HK-2 (cell line): ENCODE data around the gene SSC5D.

Experiments used
- DNase-seq: peaks from one replicate; pipeline ENCODE4 v3.0.0-alpha.2; 2018; ENCODE audit not compliant: unreplicated experiment

Gene SSC5D

DNA sequence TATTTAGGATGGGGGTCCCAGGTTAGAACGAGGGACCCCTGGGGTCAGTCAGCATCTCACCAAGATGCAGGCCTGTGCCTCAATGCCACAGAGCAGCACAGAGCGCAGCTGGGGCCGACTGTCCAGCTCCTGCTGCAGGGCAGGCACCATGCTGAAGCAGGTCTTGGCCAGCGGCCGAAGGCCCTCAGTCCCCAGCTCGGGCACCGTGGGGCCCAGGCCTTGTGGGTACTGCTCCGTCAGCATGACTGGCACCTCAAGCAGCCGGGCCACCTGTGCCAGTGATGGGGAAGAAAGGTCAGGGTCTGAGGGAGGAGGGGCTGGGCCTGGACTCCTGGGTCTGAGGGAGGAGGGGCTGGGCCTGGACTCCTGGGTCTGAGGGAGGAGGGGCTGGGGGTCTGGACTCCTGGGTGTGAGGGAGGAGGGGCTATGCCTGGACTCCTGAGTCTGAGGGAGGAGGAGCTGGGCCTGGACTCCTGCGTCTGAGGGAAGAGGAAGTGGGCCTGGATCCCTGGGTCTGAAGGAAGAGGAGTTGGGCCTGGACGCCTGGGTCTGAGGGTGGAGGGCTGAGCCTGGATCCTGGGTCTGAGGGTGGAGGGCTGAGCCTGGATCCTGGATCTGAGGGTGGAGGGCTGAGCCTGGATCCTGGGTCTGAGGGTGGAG, 32.5 kb upstream of the SSC5D start:
- no peak for DNase-seq

DNA sequence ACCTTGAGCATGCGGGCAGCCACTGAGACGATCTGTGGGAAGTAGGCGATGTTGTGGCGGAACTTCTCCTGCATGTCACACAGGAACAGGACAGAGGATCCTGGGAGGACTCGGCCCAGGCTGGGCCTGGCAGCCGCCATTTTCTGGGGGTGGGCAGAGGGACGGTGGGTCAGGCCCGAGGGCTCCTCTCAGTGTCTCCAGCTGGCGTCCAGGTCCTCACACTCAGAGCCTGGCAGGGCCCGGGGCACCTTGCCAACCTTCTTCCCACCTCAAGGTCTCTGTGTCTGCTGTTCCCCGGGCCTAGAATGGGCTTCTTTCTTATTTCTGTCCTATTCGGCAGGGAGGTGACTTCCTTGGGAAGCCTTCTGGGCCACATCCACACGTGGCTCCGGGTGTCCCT, 31.9 kb upstream of the SSC5D start:
- DNase-seq = no peak

- DNase-seq = no peak
Measured at GRCh38 chr19:55457683-55458457, 30.4 kb upstream of the SSC5D start.

DNA sequence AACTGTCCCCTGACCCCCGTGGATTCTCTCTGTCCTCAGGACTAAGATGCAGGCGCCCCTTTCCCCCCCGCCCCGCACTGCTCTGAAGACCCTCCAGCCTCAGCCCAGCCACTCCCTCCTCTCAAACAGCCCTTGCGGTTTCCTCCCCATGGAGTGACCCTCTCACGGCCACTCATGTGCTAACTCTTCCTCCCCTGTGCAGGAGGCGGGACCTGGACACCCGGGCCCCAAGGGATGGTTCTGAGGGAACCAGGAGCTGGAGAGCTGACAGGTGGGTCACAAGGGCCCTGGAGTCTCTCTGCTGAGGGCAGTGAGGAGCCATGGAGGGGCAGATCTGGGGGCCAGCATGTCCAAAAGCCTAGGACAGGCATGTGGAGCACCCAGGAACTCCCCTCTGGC, 28.7 kb upstream of the SSC5D start:
- DNase-seq = no peak

DNA sequence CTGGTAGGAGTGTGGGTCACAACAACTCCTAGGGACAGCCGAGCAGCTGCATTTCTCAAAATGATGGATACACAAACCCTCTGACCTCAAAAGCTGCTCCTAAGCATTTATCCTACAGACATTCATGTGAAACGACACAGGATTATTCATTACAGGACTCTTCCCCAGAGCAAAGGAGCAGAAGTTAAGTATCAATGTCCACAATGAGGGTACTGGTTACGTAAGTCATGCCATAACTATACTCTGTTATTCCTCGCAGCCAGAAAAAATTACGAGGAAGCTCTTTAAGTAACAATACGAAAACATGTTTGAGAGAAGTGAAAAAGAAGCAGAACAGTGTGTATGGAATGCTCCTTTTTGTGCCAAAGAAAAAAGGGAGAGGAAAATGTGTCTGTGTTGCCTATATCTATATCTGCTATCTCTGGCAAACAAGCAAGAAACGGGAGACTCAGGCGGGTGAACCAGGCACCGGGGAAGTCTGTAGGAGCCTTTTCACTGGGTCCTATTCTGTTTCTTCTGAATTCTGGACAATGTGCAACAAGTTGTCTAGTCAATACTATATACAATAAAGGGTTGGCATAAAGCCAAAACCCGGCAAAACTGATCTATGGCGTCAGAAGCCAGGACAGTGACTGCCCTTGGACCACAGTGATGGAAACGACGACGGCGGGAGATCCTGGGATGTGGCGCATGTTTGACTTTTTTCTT, 28.1 kb upstream of the SSC5D start:
- no peak for DNase-seq

- DNase-seq = peak; percentile 64
Measured at GRCh38 chr19:55460670-55461258, 27.5 kb upstream of the SSC5D start.

- DNase-seq = peak; percentile 100
Measured at GRCh38 chr19:55461259-55461973, 26.8 kb upstream of the SSC5D start, which contains the start of gene ISOC2. TSS of gene ISOC2 (minus strand) at chr19:55461642. CDS start at chr19:55456486, 5,156 bp downstream.

GRCh38 chr19:55461974-55462626, 26.1 kb upstream of the SSC5D start:
- DNase-seq = no peak

DNA sequence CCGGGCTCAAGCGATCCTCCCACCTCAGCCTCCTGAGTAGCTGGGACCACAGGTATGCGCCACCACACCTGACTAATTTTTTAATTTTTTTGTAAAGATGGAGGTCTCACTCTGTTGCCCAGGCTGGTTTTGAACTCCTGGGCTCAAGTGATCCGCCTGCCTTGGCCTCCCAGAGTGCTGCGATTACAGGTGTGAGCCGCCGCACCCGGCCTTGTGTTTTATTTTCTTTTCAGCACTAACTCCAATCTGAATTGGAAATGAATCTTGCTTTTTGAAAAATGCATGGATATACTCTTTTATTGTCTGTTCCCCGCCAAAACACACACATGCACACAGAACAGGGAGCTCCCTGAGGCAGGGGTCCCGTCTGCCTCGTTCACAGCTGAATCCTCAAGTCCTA, 25.5 kb upstream of the SSC5D start:
- no peak for DNase-seq

DNA sequence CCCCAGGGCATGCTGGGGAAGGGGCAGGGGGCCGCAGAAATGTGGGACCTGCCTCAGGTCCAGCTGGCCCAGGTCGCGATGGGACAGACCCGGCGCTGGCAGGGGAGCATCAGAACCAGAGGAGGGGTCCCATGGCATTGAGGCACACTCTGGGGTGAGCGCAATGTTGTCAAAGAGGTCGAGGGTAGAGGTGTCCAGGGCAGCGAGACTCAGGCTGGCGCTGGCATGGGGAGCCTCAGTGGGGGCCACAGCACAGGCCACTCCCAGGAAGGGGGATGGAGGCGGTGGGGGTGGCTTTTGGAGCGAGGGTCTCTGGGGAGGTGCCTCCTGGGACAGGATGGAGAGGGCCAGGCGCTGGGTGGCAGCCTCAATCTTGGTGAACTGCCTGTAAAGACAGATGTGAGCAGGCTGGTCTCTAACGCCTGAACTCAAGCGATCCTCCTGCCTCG, 24.6 kb upstream of the SSC5D start:
- no peak for DNase-seq

- no peak for DNase-seq
Measured at GRCh38 chr19:55464039-55464661, 24.1 kb upstream of the SSC5D start.

- DNase-seq = no peak
Measured at GRCh38 chr19:55464662-55465054, 23.6 kb upstream of the SSC5D start, which contains the start of gene C19orf85. TSS of gene C19orf85 (minus strand) at chr19:55464751. CDS start at chr19:55464554, 197 bp downstream.

DNA sequence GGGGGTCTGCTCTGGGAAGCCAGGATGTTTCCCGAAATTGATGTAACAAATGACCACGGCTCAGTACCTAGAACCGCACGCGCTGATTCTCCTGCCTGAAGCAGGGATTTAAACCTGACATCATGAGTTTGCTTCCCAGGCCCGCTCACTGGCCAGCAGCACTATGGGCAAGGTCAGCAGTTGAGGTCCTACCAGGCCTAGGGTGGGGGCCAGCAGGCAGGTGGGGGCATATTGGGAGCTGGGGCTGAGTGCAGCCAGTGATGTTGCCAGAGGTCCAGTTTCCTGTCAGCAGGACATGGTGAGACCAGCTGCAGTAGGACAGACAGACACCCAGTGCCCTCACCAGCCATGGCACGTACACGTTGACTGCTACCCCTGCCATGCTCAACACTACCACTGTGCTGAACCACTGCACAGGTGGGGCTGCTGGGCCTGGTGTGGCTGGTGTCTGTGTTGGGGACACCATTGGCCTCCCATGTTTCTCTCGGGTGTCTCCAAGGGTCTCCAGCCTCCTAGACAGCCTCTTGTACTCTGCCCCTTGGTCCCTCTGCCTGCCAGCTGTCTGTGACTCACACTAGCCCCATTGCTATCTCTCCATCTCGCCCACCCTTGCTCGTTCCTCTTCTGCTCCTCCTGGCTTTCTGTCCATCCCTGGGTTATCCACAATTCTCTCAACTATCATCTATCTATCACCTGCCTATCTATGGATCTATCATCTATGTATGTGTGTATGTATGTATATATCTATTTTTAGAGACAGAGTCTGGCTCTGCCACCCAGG, 22.6 kb upstream of the SSC5D start:
- DNase-seq = no peak

DNA sequence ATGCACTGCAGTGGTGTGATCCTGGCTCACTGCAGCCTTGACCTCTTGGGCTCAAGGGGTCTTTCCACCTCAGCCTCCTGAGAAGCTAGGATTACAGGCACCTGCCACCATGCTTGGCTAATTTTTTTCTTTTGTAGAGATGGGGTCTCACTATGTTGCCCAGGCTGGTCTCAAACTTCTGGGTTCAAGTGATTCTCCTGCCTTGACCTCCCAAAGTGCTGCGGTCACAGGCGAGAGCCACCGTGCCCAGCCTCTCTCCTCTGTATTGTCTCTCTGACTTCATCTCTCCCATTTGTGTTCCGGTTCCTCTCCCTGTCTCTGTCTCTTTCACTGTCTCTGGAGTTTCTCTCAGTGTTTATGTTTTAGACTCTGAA, 22.0 kb upstream of the SSC5D start:
- DNase-seq = no peak

- DNase-seq = peak; percentile 80
Measured at GRCh38 chr19:55467236-55468053, 20.8 kb upstream of the SSC5D start.

GRCh38 chr19:55468054-55468393, 20.2 kb upstream of the SSC5D start:
- no peak for DNase-seq

GRCh38 chr19:55471266-55471665, 17.0 kb upstream of the SSC5D start:
- no peak for DNase-seq

DNA sequence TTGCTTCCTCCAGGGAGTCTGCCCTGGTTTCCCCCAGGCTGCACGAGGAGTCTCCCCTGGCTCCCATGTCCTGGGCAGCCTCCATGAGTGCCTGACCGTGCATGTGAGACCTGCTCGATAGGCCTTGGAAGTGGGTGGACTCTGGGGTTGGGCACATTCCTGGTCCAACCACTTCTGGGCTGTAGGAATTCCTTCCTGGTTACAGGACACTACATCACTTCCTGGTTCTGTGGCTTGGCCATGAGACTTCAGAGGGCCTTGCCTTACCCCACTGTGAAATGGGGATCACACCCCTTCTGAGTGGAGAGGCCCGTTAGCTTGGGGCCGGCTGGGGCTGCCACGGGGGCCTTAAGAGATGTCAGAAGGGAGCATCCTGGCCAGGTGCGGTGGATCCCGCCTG, 15.8 kb upstream of the SSC5D start:
- DNase-seq = peak; percentile 83
